H9 (cell line): ENCODE data around the gene DMD. TPM values are rescaled to one million over a fixed set of nuclear protein-coding genes. Genes with fewer than 3 reads are reported as not detected.

ENCODE experiments used
- DNase-seq: peaks from one replicate; pipeline ENCODE4 v3.0.0-alpha.2; 2017
- H2AFZ ChIP-seq: one replicate; pipeline ENCODE4 v1.6.1; 2013; ENCODE audit warnings: mild to moderate bottlenecking, low read length, control low read depth, moderate library complexity
- H2AK5ac ChIP-seq: 2 replicates; pipeline ENCODE4 v1.6.1; 2013; ENCODE audit warnings: low read length, control low read depth, mixed read lengths; ENCODE audit not compliant: insufficient read length
- H2BK120ac ChIP-seq: one replicate; pipeline ENCODE4 v1.6.1; 2013; ENCODE audit warnings: low read depth, mild to moderate bottlenecking, low read length, control low read depth, inconsistent platforms; ENCODE audit not compliant: poor library complexity, severe bottlenecking
- H2BK12ac ChIP-seq: 2 replicates; pipeline ENCODE4 v1.6.1; 2013; ENCODE audit warnings: low read length, control low read depth, mixed read lengths, low read depth; ENCODE audit not compliant: insufficient read length
- H2BK15ac ChIP-seq: 2 replicates; pipeline ENCODE4 v1.6.1; 2013; ENCODE audit warnings: low read depth, low read length, control low read depth
- H2BK20ac ChIP-seq: one replicate; pipeline ENCODE4 v1.6.1; 2013; ENCODE audit warnings: low read depth, mild to moderate bottlenecking, low read length, control low read depth, inconsistent platforms; ENCODE audit not compliant: poor library complexity, severe bottlenecking
- H2BK5ac ChIP-seq: 2 replicates; pipeline ENCODE4 v1.6.1; 2013; ENCODE audit warnings: low read length, control low read depth, mixed read lengths; ENCODE audit not compliant: insufficient read length
- H3K14ac ChIP-seq: 2 replicates; pipeline ENCODE4 v1.6.1; 2013; ENCODE audit warnings: low read length, control low read depth; ENCODE audit not compliant: insufficient read depth
- H3K18ac ChIP-seq: 2 replicates; pipeline ENCODE4 v1.6.1; 2013; ENCODE audit warnings: low read depth, mild to moderate bottlenecking, mixed read lengths, low read length, control low read depth; ENCODE audit not compliant: insufficient read length
- H3K23ac ChIP-seq: 2 replicates; pipeline ENCODE4 v1.6.1; 2013; ENCODE audit warnings: low read length, control low read depth, mixed read lengths, low read depth; ENCODE audit not compliant: insufficient read length
- H3K23me2 ChIP-seq: 2 replicates; pipeline ENCODE4 v1.6.1; 2013; ENCODE audit warnings: low read depth, mild to moderate bottlenecking, mixed read lengths, low read length, control low read depth; ENCODE audit not compliant: insufficient read length, poor library complexity, severe bottlenecking
- H3K27ac ChIP-seq: 2 replicates; pipeline ENCODE4 v1.5.1; 2013; ENCODE audit warnings: low read length, control low read depth, mixed read lengths, low read depth; ENCODE audit not compliant: insufficient read length
- H3K27me3 ChIP-seq: 2 replicates; pipeline ENCODE4 v1.6.1; 2013; ENCODE audit warnings: low read length, control low read depth, inconsistent platforms; ENCODE audit not compliant: insufficient read depth
- H3K4ac ChIP-seq: 2 replicates; pipeline ENCODE4 v1.6.1; 2013; ENCODE audit warnings: low read depth, mild to moderate bottlenecking, control low read depth, inconsistent platforms, low read length, moderate library complexity
- H3K4me1 ChIP-seq: 2 replicates; pipeline ENCODE4 v1.6.1; 2013; ENCODE audit warnings: low read length, control low read depth, inconsistent platforms; ENCODE audit not compliant: insufficient read depth
- H3K4me2 ChIP-seq: 2 replicates; pipeline ENCODE4 v1.6.1; 2013; ENCODE audit warnings: low read length, control low read depth, mixed read lengths; ENCODE audit not compliant: insufficient read length, insufficient read depth
- H3K56ac ChIP-seq: 2 replicates; pipeline ENCODE4 v1.6.1; 2013; ENCODE audit warnings: low read depth, mild to moderate bottlenecking, mixed read lengths, low read length, control low read depth; ENCODE audit not compliant: insufficient read length
- H3K79me1 ChIP-seq: 2 replicates; pipeline ENCODE4 v1.6.1; 2013; ENCODE audit warnings: low read depth, mild to moderate bottlenecking, moderate library complexity, low read length, control low read depth, inconsistent platforms; ENCODE audit not compliant: insufficient read depth, poor library complexity, severe bottlenecking
- H3K79me2 ChIP-seq: 2 replicates; pipeline ENCODE4 v1.6.1; 2013; ENCODE audit warnings: low read length, control low read depth, inconsistent platforms; ENCODE audit not compliant: insufficient read depth
- H3K9ac ChIP-seq: 2 replicates; pipeline ENCODE4 v1.6.1; 2013; ENCODE audit warnings: low read length, control low read depth, mixed read lengths; ENCODE audit not compliant: insufficient read length; ENCODE audit errors: extremely low read depth
- H3K9me3 ChIP-seq: one replicate; pipeline ENCODE4 v1.6.1; 2013; ENCODE audit warnings: low read depth, low read length, inconsistent platforms; ENCODE audit not compliant: control insufficient read depth
- H3T11ph ChIP-seq: one replicate; pipeline ENCODE4 v1.6.1; 2013; ENCODE audit warnings: mild to moderate bottlenecking, low read length, control low read depth, inconsistent platforms
- H4K20me1 ChIP-seq: one replicate; pipeline ENCODE4 v1.6.1; 2013; ENCODE audit not compliant: control insufficient read depth, insufficient read length, insufficient read depth
- H4K5ac ChIP-seq: 2 replicates; pipeline ENCODE4 v1.6.1; 2013; ENCODE audit warnings: low read depth, mild to moderate bottlenecking, mixed read lengths, low read length, control low read depth; ENCODE audit not compliant: insufficient read length
- H4K8ac ChIP-seq: replicated peaks from 2 replicates; pipeline ENCODE4 v1.6.1; 2013; ENCODE audit warnings: low read length, control low read depth, mixed read lengths, low read depth; ENCODE audit not compliant: insufficient read length
- H4K91ac ChIP-seq: 2 replicates; pipeline ENCODE4 v1.6.1; 2013; ENCODE audit warnings: low read depth, mild to moderate bottlenecking, moderate library complexity, mixed read lengths, low read length, control low read depth; ENCODE audit not compliant: insufficient read length
- H3K27ac Mint-ChIP-seq, 3 experiments: 2 replicates in 2 of 3; 3 replicates in 1 of 3; pipeline ENCODE4 v1.8.0; 2020 to 2021; ENCODE audit warnings: mixed read lengths in 3 of 3, mild to moderate bottlenecking in 1 of 3, moderate library complexity in 1 of 3
- H3K27me3 Mint-ChIP-seq: 2 replicates; pipeline ENCODE4 v1.8.0; 2021; ENCODE audit warnings: low read depth, mild to moderate bottlenecking, moderate library complexity, mixed read lengths
- H3K36me3 Mint-ChIP-seq, 3 experiments: 2 replicates in 2 of 3; 3 replicates in 1 of 3; pipeline ENCODE4 v1.8.0; 2020 to 2021; ENCODE audit warnings: low read depth in 3 of 3, mixed read lengths in 3 of 3; ENCODE audit not compliant: insufficient read depth in 1 of 3
- H3K4me1 Mint-ChIP-seq, 2 experiments: 2 replicates each; pipeline ENCODE4 v1.8.0; 2020; ENCODE audit warnings: mixed read lengths in 2 of 2
- H3K4me3 Mint-ChIP-seq, 2 experiments: 2 replicates in 1 of 2; 3 replicates in 1 of 2; pipeline ENCODE4 v1.8.0; 2020 to 2021; ENCODE audit warnings: mild to moderate bottlenecking in 2 of 2, mixed read lengths in 2 of 2, moderate library complexity in 1 of 2
- H3K9me3 Mint-ChIP-seq, 2 experiments: 2 replicates in 1 of 2; 3 replicates in 1 of 2; pipeline ENCODE4 v1.8.0; 2020; ENCODE audit warnings: mild to moderate bottlenecking in 2 of 2, mixed read lengths in 2 of 2, moderate library complexity in 1 of 2
- CTCF ChIP-seq: fragments of 200-600 bp; sonication (generic); conservative IDR thresholded peaks from 3 replicates; pipeline ENCODE4 v1.8.0; 2021; ENCODE audit warnings: antibody characterized with exemption, mild to moderate bottlenecking
- WGBS: extraction: QIAGEN DNeasy Blood & Tissue Kit; methylation state at CpG from one replicate; pipeline ENCODE4 v1.1.7; 2013; ENCODE audit warnings: missing lambda C conversion rate, low lambda C conversion rate, mixed read lengths; ENCODE audit not compliant: insufficient read length; ENCODE audit errors: extremely low coverage; 5-methylcytosine and 5-hydroxymethylcytosine counted together
- total RNA-seq: library from RNA; stranded (reverse); gene quantifications from 2 replicates; pipeline ENCODE4 v1.2.1, GENCODE V29; 2021

Gene DMD
- total RNA-seq, 1 experiment from 2014 or later, result 3.8 TPM

- Histone ChIP-seq H4K91ac (no peak overlapping the region), H4K8ac (no peak overlapping the region), H3K27ac (no peak overlapping the region), H4K20me1 (no peaks in the 10 kb centered on the region), H3K27me3 (no peaks in the 10 kb centered on the region), H2AFZ (no peak overlapping the region), H3K4me1 (no peaks in the 10 kb centered on the region), H3K9ac (no peak overlapping the region), H3K4ac (no peak overlapping the region), H3K14ac (no peak overlapping the region), H2BK5ac (no peak overlapping the region), H3K18ac (no peak overlapping the region), H2BK12ac (no peak overlapping the region), H2BK15ac (no peak overlapping the region), H2BK20ac (no peak overlapping the region), H3K9me3 (peaks cover 3% of the 10 kb centered on the region), H3K4me2 (peak overlapping the region; percentile 7), H3K23ac (no peak overlapping the region), H3K23me2 (no peaks in the 10 kb centered on the region), H3T11ph (no peak overlapping the region), H3K79me2 (no peaks in the 10 kb centered on the region), H3K79me1 (no peaks in the 10 kb centered on the region), H4K5ac (no peak overlapping the region), H2BK120ac (no peak overlapping the region), H2AK5ac (no peak overlapping the region), H3K56ac (no peak overlapping the region)
- no peak for TF ChIP-seq CTCF
- Mint-ChIP-seq H3K36me3 (no peaks in the 10 kb centered on the region), H3K27ac (peak overlapping the region in 2 of 3 experiments; percentile 20 to 78; a peak in 4 of 7 replicates), H3K4me1 (peaks cover 4 to 9% of the 10 kb centered on the region in 2 experiments), H3K27me3 (no peaks in the 10 kb centered on the region), H3K4me3 (peak overlapping the region; percentile 41 to 78), H3K9me3 (peaks cover 49 to 52% of the 10 kb centered on the region in 2 experiments)
- no peak for DNase-seq
- WGBS, result no CpG with 5 or more reads among the region's 5 CpGs
Observed at GRCh38 chrX:32155044-32155638, 1056.2 kb downstream of the DMD start.
